Head of caudate nucleus (tissue), 42 donors: ENCODE measurements around the gene GOSR2.
"Not testable (repeated sequence)": the region's sequence is repeated elsewhere in the genome, so short reads cannot be mapped to it uniquely, and the experiment has no call there.

Experiments used
- DNase-seq, 42 donors: peaks; one replicate each; pipeline versions ENCODE4 v3.0.0 to v3.0.0-alpha.2; 2020 to 2021; ENCODE audit warnings: mixed read lengths in 7 of 42
- intact Hi-C: fragments of 100-400 bp; cut with DNase I; formaldehyde crosslinking; loops from one replicate; pipeline ENCODE4 v1.15.0; 2022

GOSR2 gene

GRCh38 chr17:46950342-46950996, 27.5 kb downstream of the GOSR2 start:
- intact Hi-C loops: no loop called here
- no peak for DNase-seq

- intact Hi-C loops: no loop called here
- DNase-seq: peak in 38 of 42 donors; percentile 44 to 90 (median 70)
Measured at GRCh38 chr17:46950997-46951621, 28.1 kb downstream of the GOSR2 start.

- DNase-seq: peak in 1 of 42 donors; percentile 33
- intact Hi-C loops: no loop called here
Measured at GRCh38 chr17:46951706-46952105, 28.7 kb downstream of the GOSR2 start.

DNA sequence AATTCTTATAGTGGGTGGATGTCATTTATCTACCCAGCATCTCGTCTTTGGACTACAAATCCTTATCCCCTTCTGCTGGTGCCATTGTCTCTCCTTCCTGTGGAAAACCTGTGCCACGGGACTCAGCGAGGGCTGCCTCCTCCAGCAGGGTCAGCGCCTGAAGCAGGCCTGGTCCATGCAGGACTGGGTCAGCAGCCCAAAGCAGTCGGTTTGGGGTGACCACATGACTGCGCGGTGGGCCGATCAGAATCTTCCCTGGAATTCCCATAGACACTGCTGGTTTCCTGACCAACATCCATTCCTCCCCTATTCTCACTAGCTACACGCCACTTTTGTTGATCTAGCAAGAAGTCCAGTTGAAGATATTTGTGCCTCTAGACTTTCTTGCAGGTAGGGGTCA, 29.2 kb downstream of the GOSR2 start:
- no peak for DNase-seq

GRCh38 chr17:46953191-46953590, 30.2 kb downstream of the GOSR2 start:
- DNase-seq, intact Hi-C loops: not testable (repeated sequence)

More for the DNA sequence above, 29.2 kb downstream of the GOSR2 start:
- intact Hi-C loops: no loop called here

DNA sequence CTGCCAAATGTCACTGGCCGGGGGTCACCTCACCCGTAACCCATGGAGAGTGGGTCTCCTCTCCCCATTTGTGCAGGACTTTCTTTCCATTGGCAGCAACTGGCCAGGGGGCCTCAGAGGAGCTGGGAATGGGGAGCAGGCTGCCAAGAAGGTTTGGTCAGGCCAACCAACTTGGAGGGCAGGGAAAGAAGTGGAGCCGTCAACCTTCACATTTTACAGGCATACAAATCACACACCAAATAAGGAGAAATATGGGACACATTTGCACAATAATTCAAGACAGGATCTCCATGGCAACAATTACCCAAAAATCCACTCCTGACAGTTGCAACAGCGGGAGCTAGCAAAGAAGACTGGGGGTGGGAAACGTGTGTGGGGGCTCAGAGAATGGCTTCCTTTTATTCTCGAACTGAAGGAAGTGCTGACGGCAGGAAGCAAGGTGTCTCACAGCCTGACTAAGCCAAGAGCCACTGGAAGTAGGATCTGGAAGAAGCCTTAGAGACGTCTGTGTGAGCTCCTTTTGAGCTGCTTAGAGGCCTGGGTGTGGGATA, 35.2 kb downstream of the GOSR2 start:
- intact Hi-C loops: no loop called here
- peak in 36 of 42 donors; percentile 25 to 93 (median 70) for DNase-seq

- intact Hi-C loops: no loop called here
Measured at GRCh38 chr17:46960152-46960551, 37.2 kb downstream of the GOSR2 start.

DNA sequence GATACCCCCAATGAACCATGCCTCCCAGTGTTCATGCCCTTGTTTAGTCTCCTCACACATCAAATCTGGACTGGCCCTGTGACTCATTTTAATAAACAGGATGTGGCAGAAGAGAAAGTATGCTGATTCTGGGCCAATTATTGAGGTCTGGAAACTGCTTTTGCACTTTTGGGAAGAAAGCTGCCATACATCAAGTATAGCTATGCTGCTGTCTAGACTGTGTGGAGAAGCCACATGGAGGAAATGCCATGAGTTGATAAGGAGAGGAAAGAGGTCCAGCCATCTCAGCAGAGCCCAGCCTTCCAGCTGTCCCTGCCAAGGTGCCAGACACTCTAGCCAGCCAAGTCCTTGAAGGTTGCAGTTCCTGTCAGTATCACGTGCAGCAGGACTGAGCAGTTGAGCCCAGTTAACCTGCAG, 39.4 kb downstream of the GOSR2 start:
- DNase-seq: peak in 4 of 42 donors; percentile 0 to 8 (median 2)
- intact Hi-C loops: no loop called here

More at GRCh38 chr17:46960152-46960551, 37.2 kb downstream of the GOSR2 start:
- no peak for DNase-seq

DNA sequence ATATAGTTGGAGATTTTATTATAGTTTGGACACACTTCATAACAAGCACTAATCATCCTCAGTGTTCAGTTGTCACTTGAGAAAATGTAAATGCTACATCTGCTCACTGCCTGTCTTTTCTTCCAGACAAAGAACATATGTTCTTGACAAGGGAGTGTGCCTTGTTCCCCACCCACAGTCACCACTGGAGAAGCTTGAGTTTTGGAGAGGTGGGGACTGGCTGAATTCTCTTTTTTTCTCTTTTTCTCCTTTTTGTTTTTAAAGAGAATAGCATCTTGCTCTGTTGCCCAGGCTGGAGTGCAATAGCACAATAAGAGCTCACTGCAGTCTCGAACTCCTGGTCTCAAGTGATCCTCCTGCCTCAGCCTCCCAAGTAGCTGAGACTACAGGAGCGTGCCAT, 40.6 kb downstream of the GOSR2 start:
- peak in 7 of 42 donors; percentile 7 to 72 (median 32) for DNase-seq
- intact Hi-C loops: no loop called here

DNA sequence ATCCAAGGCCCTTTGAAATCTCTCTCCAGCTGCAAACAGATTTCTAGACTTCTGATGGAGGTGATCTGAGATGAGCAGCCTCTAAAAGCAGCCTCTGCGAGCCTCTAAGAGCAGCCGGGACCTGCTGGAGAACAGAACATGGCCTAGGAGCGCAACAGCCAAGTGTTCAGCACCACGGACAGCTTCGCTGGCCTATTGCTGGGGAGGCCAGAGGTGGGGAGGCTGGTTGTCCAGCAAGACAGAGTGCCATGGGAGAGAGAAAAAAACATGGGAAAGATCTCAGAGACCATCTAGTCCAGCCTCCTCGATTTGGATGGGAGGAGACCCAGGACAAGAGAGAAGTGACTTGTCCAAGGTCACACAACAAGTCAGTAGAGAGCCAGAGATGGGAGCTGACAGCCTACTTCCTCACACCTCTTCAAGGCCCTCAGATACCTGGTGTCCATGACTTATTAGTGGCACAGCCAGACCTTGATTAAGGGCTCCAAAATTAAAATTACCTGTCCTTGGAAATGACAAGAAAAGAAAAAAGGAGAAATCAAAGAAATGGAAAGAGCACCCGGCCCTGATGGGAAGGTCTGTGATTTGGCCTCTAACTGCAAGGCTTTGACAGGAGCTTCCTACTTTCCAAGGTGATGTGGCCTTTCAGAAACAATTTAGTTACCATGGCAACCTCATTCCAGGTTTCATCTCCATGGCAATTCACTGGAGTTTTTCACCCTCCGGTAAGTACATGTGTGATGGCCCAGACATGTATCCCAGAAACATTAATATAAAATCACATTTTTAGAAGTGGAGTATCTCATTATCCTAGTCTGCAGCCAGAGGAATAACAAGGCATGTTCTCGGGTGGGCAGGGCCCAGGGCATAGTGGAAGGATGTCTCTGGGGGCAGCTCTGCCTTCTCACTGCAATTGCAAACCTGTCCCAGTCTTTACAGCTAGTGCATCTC, 41.6 kb downstream of the GOSR2 start:
- intact Hi-C loops: no loop called here
- DNase-seq: peak in 4 of 42 donors; percentile 1 to 29 (median 9)

DNA sequence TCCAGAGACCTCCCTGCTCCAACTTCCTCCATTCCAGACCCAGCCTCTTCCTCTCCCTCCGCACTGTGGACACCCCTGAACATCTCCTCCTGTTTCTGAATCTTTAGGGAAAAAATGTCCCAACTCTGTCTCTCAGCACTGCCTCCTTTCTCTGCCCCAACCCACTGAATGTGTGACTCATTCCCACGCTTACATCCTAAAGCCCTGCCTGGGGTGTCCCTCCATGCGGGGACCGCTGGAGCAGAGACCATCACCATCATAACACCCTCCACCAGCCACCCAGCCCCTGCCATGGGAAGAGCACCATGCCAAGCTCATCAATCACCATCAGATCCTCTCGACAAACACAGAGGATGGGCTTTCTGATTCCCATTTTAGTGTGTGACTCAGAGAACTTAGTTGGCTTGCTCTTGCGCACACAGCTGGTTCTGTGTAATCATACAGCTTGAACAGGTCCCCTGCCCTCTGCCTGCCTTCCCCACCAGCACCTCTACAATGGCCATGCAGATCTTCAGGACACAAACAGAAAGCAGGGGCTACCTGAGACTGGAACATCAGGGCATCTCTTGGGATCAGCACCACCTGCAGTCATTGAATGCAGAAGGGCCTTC, 45.4 kb downstream of the GOSR2 start:
- DNase-seq: peak in 3 of 42 donors; percentile 12 to 51 (median 40)
- intact Hi-C loops: no loop called here

DNA sequence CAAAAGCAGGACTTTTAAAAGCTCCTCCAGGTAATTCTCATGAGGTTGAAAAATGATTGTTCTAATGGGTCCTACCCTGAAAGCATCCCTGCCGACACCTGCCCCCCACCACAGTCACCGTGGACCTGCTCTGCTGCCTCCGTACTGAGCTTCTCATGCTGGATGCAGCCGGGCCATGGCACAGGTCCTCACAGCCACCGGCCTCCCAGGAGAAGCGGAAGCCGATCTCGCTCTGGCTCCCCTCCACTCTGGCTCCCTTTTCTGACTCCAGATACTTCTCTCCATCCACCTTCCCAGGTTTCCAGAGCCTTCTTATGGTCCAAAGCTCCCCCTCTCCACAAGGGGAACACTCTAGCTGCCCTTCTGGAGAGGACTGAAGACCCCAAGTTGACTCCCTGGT, 45.9 kb downstream of the GOSR2 start:
- peak in 2 of 42 donors; percentile 4 to 15 for DNase-seq
- intact Hi-C loops: no loop called here

DNA sequence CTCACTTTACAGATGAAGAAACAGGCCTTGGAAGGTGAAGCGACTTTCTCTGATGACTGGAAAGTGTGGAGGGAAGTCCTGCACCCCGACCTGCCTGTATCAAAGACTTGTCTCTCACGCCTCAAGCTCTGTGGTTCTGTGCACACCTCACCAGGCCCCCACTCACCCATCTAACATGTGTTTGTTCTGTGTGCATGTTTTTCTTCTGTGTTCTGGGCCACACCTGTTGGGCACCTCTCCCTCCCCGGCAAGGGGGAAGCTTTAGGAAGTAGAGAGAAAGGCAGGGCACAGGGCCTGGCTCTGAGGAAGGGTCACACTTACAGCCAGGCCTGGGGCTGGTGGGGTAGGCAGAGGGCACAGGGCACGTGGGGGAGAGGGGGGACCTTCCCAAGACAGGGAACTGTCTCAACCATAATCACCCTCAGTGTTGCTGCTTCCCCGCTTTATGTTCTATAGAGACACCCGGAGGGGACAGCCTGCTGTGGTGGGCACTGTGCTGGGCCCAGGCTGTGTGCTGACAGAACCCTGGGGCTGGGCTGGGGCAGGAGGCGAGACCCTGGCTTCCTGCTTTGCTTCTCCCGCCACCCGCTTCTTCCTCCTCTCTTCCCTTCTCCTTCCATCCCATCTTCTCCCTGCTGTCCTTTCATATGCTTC, 48.8 kb downstream of the GOSR2 start:
- intact Hi-C loops: no loop called here
- DNase-seq: peak in 1 of 42 donors; percentile 6

GRCh38 chr17:46972346-46972745, 49.4 kb downstream of the GOSR2 start:
- peak in 1 of 42 donors; percentile 8 for DNase-seq

DNA sequence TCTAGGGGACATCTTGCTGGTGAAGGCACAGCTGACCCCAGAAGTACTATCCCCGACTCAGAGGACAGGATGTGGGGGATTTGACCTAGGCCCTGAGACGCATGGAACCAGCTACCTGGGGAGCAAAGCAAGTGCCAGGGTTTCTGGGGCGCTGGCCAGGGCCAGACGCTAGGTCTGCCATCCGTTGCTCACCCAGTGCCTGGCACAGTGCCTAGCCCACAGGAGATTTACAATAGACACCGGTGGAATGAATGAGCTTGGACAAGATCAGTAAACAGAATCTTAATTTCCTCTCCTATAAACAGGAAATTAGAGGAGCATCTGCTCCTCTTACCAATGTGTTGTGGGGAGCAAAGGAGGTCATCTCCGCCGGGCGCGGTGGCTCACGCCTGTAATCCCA, 51.1 kb downstream of the GOSR2 start:
- intact Hi-C loops: no loop called here
- no peak for DNase-seq

More at GRCh38 chr17:46972346-46972745, 49.4 kb downstream of the GOSR2 start:
- intact Hi-C loops: no loop called here

DNA sequence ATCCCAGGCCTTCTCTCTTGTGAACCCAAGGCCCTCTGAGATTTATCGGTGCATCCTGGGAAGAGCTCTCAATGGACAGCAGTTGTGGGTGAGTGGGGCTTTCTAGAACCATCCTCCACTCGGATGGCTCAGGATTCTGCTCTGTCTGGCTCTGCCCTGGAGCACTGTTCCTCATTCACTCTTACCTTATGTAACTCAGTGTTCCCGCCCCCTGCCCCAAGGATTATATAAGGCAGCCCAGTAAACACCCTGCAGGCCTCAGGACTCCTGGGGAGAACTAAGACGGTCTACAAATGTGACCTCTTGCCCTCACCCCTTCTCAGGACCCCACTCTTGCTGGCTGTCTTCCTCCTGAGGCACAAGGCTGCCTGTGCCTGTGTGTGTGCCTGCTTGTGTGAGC, 52.3 kb downstream of the GOSR2 start:
- peak in 18 of 42 donors; percentile 34 to 74 (median 57) for DNase-seq
- intact Hi-C loops: no loop called here

DNA sequence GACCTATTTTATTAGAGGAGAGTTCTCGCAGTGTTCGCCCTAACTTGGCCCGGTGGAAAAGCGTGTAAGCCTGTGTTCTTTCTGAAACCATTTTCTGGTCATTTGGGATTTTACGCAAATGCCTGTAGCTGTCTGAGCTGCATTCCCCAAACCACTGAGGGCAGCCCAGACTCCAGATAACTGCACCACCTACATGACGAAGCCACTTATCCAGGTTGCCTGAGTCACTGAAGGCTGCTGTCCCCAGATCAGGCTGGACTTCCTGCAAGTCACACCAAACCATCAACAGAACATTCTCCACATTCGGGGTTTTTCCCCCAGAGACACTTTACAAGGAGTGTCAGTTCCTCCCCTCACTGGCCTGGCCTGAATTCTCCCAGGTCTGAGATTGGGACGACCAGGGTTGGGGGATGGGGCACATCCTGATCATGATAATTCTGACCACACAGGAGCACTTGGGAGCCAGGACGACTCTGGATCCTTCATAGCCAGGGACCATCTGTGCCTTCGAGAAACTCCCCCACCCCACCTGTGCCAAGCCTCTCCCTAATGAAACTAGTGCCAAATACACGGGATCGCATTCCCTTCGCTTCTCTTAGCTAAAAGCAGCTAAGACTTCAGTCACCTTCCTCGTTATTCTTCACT, 53.8 kb downstream of the GOSR2 start:
- peak in 3 of 42 donors; percentile 24 to 69 (median 44) for DNase-seq
- intact Hi-C loops: no loop called here

DNA sequence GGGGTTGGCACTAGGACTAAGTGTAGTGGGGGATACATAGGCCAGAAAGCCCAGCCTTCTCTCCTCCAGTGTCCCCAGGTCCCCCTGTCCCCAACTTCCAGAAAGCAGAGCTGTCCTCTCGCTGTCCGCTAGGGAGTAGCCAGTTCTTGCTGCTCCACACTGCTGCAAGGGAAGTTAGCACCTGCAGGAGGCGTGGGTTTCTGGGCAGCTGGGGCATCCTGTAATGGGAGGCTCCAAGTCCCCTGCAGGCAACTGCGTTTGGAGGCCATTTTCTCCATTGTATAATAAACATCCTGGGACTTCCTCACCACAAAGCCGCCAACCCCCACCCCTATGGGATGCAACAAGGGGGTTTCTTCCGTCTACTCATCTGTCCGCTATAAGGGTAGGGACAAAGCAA, 54.4 kb downstream of the GOSR2 start:
- intact Hi-C loops: no loop called here
- DNase-seq: peak in 4 of 42 donors; percentile 10 to 51 (median 37)
